Fibroblast of villous mesenchyme (primary cell): Measurements from ENCODE around the gene SLC25A12. TPM values are rescaled to one million over a fixed set of nuclear protein-coding genes. Genes with fewer than 3 reads are reported as not detected.

Experiments
- DNase-seq: peaks from one replicate; pipeline ENCODE4 v3.0.0-alpha.2; 2010; ENCODE audit warnings: low read depth
- H3K4me3 ChIP-seq: 2 replicates; pipeline ENCODE4 v1.5.1; 2011; ENCODE audit warnings: low read depth, mild to moderate bottlenecking, low read length
- CTCF ChIP-seq: IDR thresholded peaks from 2 replicates; pipeline ENCODE4 v1.5.1; 2012; ENCODE audit warnings: low read depth, mild to moderate bottlenecking, low read length; ENCODE audit not compliant: insufficient read depth
- total RNA-seq: library from RNA; depleted of rRNA; stranded (reverse); fragments of >200 nt; gene quantifications from 2 replicates; pipeline ENCODE4 v1.2.3, GENCODE V29; 2012

The SLC25A12 gene
- total RNA-seq, 1 donor, result 25.5 TPM

DNA sequence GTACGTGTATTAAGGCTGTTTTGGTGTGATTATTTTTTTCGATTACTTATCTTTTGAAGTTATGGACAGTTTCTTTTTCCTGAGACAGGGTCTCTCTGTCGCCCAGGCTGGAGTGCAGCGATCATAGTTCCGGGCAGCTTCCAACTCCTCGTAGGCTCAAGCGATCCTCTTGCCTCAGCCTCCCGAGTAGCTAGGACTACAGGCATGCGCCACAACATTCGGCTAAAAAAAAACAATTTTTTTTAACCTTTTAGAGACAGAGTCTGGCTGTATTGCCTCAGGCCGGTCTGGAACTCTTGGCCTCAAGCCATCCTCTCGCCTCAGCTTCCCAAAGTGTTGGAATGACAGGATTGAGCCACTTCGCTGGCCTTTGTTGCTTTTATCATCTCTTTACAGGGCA lies 29.2 kb upstream of the SLC25A12 start:
- TF ChIP-seq CTCF, result no peak
- H3K4me3 ChIP-seq, result peak overlapping the region; percentile 84
- DNase-seq, result peak; percentile 53

DNA sequence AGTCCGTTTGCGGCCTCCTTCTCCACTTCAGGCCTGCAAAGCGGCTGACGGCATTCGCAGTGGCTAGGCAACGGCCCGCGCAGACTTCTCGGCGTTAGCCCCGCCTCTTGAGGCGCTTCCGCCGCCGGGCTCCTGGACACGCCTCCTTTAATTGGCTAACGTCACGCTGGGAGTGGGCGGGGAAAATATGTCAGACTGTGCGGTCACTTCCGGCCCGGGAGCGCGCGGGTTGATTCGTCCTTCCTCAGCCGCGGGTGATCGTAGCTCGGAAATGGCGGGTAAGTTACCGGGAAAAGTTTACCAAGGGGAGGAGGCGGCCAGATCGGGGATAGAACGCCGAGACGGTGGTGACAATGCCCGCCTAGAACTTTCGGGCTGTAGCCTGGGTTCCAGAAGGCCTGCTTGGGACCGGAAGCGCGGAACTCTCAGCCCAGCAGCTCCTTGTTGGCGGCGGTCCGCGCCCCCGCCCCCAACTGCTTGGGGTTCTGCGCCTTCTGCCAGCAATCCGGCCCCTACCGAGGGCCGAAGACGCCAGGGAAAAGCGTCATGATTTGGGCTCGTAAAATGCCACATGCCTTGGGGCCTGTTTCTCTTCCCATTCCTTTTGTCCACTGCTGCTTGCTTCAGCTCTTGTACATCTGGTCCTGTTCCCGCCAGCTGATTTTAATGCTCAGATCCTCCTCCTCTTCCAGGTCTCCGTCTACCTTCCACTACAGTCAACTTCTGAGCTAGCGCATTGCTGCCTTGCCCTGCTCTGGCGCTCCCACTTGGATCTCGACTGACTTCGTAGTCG lies 28.4 kb upstream of the SLC25A12 start, which contains the start of gene HAT1:
TSS of gene HAT1 (plus strand) at position 232 of the 793 bp plus-strand sequence. CDS start at position 272, 40 bp downstream.
- DNase-seq, result peak; percentile 99
- no peak for TF ChIP-seq CTCF
- H3K4me3 ChIP-seq, result peak within 1 kb of the TSS; percentile 84

DNA sequence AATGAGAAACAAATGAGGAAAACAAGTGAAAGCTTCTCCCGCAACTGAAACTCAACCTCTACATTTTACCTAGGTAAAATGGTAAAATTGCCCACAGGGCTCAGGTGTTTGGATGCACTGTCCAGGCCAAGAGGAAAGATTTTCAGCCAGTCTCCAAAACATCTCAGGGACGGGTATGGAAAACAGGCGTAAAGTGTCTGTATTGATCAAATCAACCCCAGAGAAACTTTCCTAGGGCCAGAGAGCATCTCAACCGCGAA lies 27.9 kb upstream of the SLC25A12 start:
- no peak for TF ChIP-seq CTCF
- DNase-seq, result no peak

GRCh38 chr2:171919453-171919852 lies 25.4 kb upstream of the SLC25A12 start:
- H3K4me3 ChIP-seq, result no peak overlapping the region
- DNase-seq, result no peak
- TF ChIP-seq CTCF, result no peak

More for the DNA sequence above, 27.9 kb upstream of the SLC25A12 start:
- peak overlapping the region; percentile 50 for H3K4me3 ChIP-seq

- no peak overlapping the region for H3K4me3 ChIP-seq
- DNase-seq, result no peak
- no peak for TF ChIP-seq CTCF
Measured at GRCh38 chr2:171913517-171913916, 19.5 kb upstream of the SLC25A12 start.

- DNase-seq, result no peak
- TF ChIP-seq CTCF, result no peak
Measured at GRCh38 chr2:171910494-171910893, 16.4 kb upstream of the SLC25A12 start.

GRCh38 chr2:171909266-171909665 lies 15.2 kb upstream of the SLC25A12 start:
- no peak for DNase-seq
- no peak overlapping the region for H3K4me3 ChIP-seq
- TF ChIP-seq CTCF, result no peak

More at GRCh38 chr2:171910494-171910893, 16.4 kb upstream of the SLC25A12 start:
- H3K4me3 ChIP-seq, result no peak overlapping the region
